ENCODE measurements around the gene RHOU. TPM values are rescaled to one million over a fixed set of nuclear protein-coding genes. Genes with fewer than 3 reads are reported as not detected.
"Not testable (repeated sequence)": the region's sequence is repeated elsewhere in the genome, so short reads cannot be mapped to it uniquely, and the experiment has no call there.

RHOU gene
- total and polyA plus RNA-seq, 2 donors: 8.8 to 23.9 TPM

- Histone ChIP-seq H3K4me3 (ENCODE audit: low read length in 2 of 2) (no peak overlapping the region), H3K36me3 (ENCODE audit: control insufficient read depth in 2 of 2, insufficient read depth in 2 of 2, low read length in 1 of 2) (no peaks in the 10 kb centered on the region), H3K4me1 (ENCODE audit: control insufficient read depth in 2 of 2, insufficient read depth in 2 of 2, low read length in 2 of 2) (peaks cover 0 to 18% of the 10 kb centered on the region in 2 donors), H3K27me3 (ENCODE audit: control insufficient read depth in 2 of 2, insufficient read depth in 1 of 2, low read length in 1 of 2) (no peaks in the 10 kb centered on the region), H3K9me3 (ENCODE audit: control insufficient read depth in 2 of 2, insufficient read depth in 1 of 2, low read length in 1 of 2) (peaks cover 0 to 4% of the 10 kb centered on the region in 2 donors), H3K27ac (ENCODE audit: low read depth in 1 of 2, low read length in 1 of 2) (no peak overlapping the region)
- 82% methylated on average over 4 of the region's 4 CpGs for WGBS
- no peak for DNase-seq (ENCODE audit: low read depth in 6 of 9, low spot score in 9 of 9)
These were observed 37.4 kb downstream of the RHOU start for GRCh38 chr1:228772516-228773212.

GRCh38 chr1:228775946-228776345 is 40.7 kb downstream of the RHOU start:
- not testable (repeated sequence) for H3K4me3 ChIP-seq (ENCODE audit: low read length in 2 of 2); H3K9me3 ChIP-seq (ENCODE audit: control insufficient read depth in 2 of 2, insufficient read depth in 1 of 2, low read length in 1 of 2); H3K27ac ChIP-seq (ENCODE audit: low read depth in 1 of 2, low read length in 1 of 2); DNase-seq (ENCODE audit: low read depth in 6 of 9, low spot score in 9 of 9); H3K27me3 ChIP-seq (ENCODE audit: control insufficient read depth in 2 of 2, insufficient read depth in 1 of 2, low read length in 1 of 2); H3K36me3 ChIP-seq (ENCODE audit: control insufficient read depth in 2 of 2, insufficient read depth in 2 of 2, low read length in 1 of 2)
- 88% methylated on average over 9 of the region's 9 CpGs for WGBS
- H3K4me1 ChIP-seq (ENCODE audit: control insufficient read depth in 2 of 2, insufficient read depth in 2 of 2, low read length in 2 of 2): peaks cover 0 to 15% of the 10 kb centered on the region in 2 donors

- H3K36me3 ChIP-seq (ENCODE audit: control insufficient read depth in 2 of 2, insufficient read depth in 2 of 2, low read length in 1 of 2): no peaks in the 10 kb centered on the region
- peaks cover 0 to 15% of the 10 kb centered on the region in 2 donors for H3K4me1 ChIP-seq (ENCODE audit: control insufficient read depth in 2 of 2, insufficient read depth in 2 of 2, low read length in 2 of 2)
- no peaks in the 10 kb centered on the region for H3K27me3 ChIP-seq (ENCODE audit: control insufficient read depth in 2 of 2, insufficient read depth in 1 of 2, low read length in 1 of 2)
- over 99% methylated on average over 2 of the region's 2 CpGs for WGBS
- no peak overlapping the region for H3K27ac ChIP-seq (ENCODE audit: low read depth in 1 of 2, low read length in 1 of 2)
- H3K9me3 ChIP-seq (ENCODE audit: control insufficient read depth in 2 of 2, insufficient read depth in 1 of 2, low read length in 1 of 2): peaks cover 0 to 4% of the 10 kb centered on the region in 2 donors
- H3K4me3 ChIP-seq (ENCODE audit: low read length in 2 of 2): no peak overlapping the region
- no peak for DNase-seq (ENCODE audit: low read depth in 6 of 9, low spot score in 9 of 9)
These were observed 41.2 kb downstream of the RHOU start for GRCh38 chr1:228776449-228776848.

GRCh38 chr1:228777236-228777635 is 42.0 kb downstream of the RHOU start:
- peaks cover 0 to 15% of the 10 kb centered on the region in 2 donors for H3K4me1 ChIP-seq (ENCODE audit: control insufficient read depth in 2 of 2, insufficient read depth in 2 of 2, low read length in 2 of 2)
- 94% methylated on average over 4 of the region's 4 CpGs for WGBS
- no peaks in the 10 kb centered on the region for H3K27me3 ChIP-seq (ENCODE audit: control insufficient read depth in 2 of 2, insufficient read depth in 1 of 2, low read length in 1 of 2)
- no peaks in the 10 kb centered on the region for H3K36me3 ChIP-seq (ENCODE audit: control insufficient read depth in 2 of 2, insufficient read depth in 2 of 2, low read length in 1 of 2)
- no peak overlapping the region for H3K4me3 ChIP-seq (ENCODE audit: low read length in 2 of 2)
- H3K27ac ChIP-seq (ENCODE audit: low read depth in 1 of 2, low read length in 1 of 2): no peak overlapping the region
- no peak for DNase-seq (ENCODE audit: low read depth in 6 of 9, low spot score in 9 of 9)
- H3K9me3 ChIP-seq (ENCODE audit: control insufficient read depth in 2 of 2, insufficient read depth in 1 of 2, low read length in 1 of 2): peaks cover 0 to 4% of the 10 kb centered on the region in 2 donors

- H3K4me3 ChIP-seq (ENCODE audit: low read length in 2 of 2): no peak overlapping the region
- H3K4me1 ChIP-seq (ENCODE audit: control insufficient read depth in 2 of 2, insufficient read depth in 2 of 2, low read length in 2 of 2): peaks cover 0 to 10% of the 10 kb centered on the region in 2 donors
- WGBS: 96% methylated on average over 1 of the region's 1 CpG
- peaks cover 0 to 4% of the 10 kb centered on the region in 2 donors for H3K9me3 ChIP-seq (ENCODE audit: control insufficient read depth in 2 of 2, insufficient read depth in 1 of 2, low read length in 1 of 2)
- no peak for DNase-seq (ENCODE audit: low read depth in 6 of 9, low spot score in 9 of 9)
- no peaks in the 10 kb centered on the region for H3K27me3 ChIP-seq (ENCODE audit: control insufficient read depth in 2 of 2, insufficient read depth in 1 of 2, low read length in 1 of 2)
- no peaks in the 10 kb centered on the region for H3K36me3 ChIP-seq (ENCODE audit: control insufficient read depth in 2 of 2, insufficient read depth in 2 of 2, low read length in 1 of 2)
- H3K27ac ChIP-seq (ENCODE audit: low read depth in 1 of 2, low read length in 1 of 2): no peak overlapping the region
These were observed 42.7 kb downstream of the RHOU start for GRCh38 chr1:228778026-228778425.

DNA sequence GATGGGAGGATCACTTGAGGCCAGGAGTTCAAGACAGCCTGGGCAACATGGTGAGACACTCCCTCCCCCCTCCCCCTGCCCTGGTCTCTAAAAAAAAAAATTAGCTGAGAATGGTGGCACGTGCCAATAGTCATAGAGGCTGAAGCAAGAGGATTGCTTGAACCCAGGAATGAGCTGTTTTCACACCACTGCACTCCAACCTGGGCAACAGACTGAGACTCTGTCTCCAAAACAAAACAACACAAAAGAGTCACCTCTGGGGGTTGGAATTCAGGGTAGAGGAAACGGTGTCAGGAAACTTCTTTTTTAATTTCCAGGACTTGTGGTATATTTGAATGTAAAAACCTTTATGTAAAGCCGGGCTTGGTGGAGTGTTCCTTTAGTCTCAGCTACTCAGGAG is 43.2 kb downstream of the RHOU start:
- Histone ChIP-seq H3K4me1 (ENCODE audit: control insufficient read depth in 2 of 2, insufficient read depth in 2 of 2, low read length in 2 of 2) (peaks cover 0 to 10% of the 10 kb centered on the region in 2 donors), H3K9me3 (ENCODE audit: control insufficient read depth in 2 of 2, insufficient read depth in 1 of 2, low read length in 1 of 2) (peaks cover 0 to 4% of the 10 kb centered on the region in 2 donors)
- WGBS: 91% methylated on average over 3 of the region's 3 CpGs

DNA sequence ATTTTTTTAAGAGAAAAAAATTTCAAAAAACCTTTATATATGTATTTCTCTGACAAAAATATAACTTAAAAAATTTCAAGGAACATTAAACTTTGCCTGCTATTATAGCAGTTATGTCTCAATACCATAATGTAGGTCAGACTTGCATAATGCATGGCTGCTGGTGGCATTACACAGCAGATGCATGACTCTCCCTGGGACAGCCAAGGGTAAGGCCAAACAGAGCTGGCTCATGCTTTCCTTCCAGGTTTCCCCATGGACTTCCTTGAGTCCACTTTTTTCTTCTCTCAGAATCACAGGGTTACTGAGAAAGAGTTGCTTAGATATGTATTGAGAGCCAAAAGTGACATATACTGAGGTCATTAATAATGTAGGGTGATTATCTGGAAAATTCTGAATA is 43.7 kb downstream of the RHOU start:
- DNase-seq (ENCODE audit: low read depth in 6 of 9, low spot score in 9 of 9): no peak

More for the DNA sequence above, 43.2 kb downstream of the RHOU start:
- H3K27ac ChIP-seq (ENCODE audit: low read depth in 1 of 2, low read length in 1 of 2): no peak overlapping the region
- no peaks in the 10 kb centered on the region for H3K27me3 ChIP-seq (ENCODE audit: control insufficient read depth in 2 of 2, insufficient read depth in 1 of 2, low read length in 1 of 2)
- no peaks in the 10 kb centered on the region for H3K36me3 ChIP-seq (ENCODE audit: control insufficient read depth in 2 of 2, insufficient read depth in 2 of 2, low read length in 1 of 2)
- H3K4me3 ChIP-seq (ENCODE audit: low read length in 2 of 2): no peak overlapping the region
- DNase-seq (ENCODE audit: low read depth in 6 of 9, low spot score in 9 of 9): no peak

DNA sequence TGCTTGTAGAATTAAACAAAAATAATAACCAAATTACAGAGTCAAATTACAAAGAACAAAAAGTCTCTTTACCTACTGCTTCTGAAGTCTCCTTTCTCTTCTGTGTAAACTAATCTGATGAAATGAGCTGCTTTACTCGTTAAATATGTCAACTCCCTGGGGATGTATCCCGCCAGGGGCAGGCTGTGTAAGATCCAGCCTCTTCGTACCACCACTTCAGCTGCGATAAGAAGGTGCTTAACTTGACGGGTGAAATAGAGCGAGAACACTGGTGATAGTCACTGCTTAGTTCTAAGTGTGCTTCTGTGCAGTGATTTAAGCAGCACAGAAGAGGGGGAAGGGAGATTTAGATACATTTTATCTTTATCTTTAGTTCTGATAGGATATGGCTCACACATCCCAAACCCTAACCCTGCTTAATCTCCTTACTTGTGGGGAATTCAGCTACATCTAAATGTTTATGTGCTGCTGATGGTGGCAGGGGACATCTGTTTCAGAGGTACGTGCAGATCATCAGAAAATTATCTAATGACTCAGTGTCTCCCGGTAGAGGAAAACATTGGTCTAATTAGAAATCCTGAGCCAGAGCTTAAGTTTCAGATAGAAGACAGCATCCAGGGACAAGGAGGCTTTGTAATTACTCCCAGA is 46.0 kb downstream of the RHOU start:
- H3K36me3 ChIP-seq (ENCODE audit: control insufficient read depth in 2 of 2, insufficient read depth in 2 of 2, low read length in 1 of 2): no peaks in the 10 kb centered on the region
- H3K27ac ChIP-seq (ENCODE audit: low read depth in 1 of 2, low read length in 1 of 2): no peak overlapping the region
- H3K27me3 ChIP-seq (ENCODE audit: control insufficient read depth in 2 of 2, insufficient read depth in 1 of 2, low read length in 1 of 2): no peaks in the 10 kb centered on the region
- H3K4me3 ChIP-seq (ENCODE audit: low read length in 2 of 2): no peak overlapping the region
- no peak for DNase-seq (ENCODE audit: low read depth in 6 of 9, low spot score in 9 of 9)
- no peaks in the 10 kb centered on the region for H3K9me3 ChIP-seq (ENCODE audit: control insufficient read depth in 2 of 2, insufficient read depth in 1 of 2, low read length in 1 of 2)
- 91% methylated on average over 8 of the region's 8 CpGs for WGBS
- peaks cover 0 to 11% of the 10 kb centered on the region in 2 donors for H3K4me1 ChIP-seq (ENCODE audit: control insufficient read depth in 2 of 2, insufficient read depth in 2 of 2, low read length in 2 of 2)

More for the DNA sequence above, 43.7 kb downstream of the RHOU start:
- H3K27ac ChIP-seq (ENCODE audit: low read depth in 1 of 2, low read length in 1 of 2): no peak overlapping the region
- peaks cover 0 to 10% of the 10 kb centered on the region in 2 donors for H3K4me1 ChIP-seq (ENCODE audit: control insufficient read depth in 2 of 2, insufficient read depth in 2 of 2, low read length in 2 of 2)
- no peak overlapping the region for H3K4me3 ChIP-seq (ENCODE audit: low read length in 2 of 2)
- no peaks in the 10 kb centered on the region for H3K27me3 ChIP-seq (ENCODE audit: control insufficient read depth in 2 of 2, insufficient read depth in 1 of 2, low read length in 1 of 2)
- H3K9me3 ChIP-seq (ENCODE audit: control insufficient read depth in 2 of 2, insufficient read depth in 1 of 2, low read length in 1 of 2): peaks cover 0 to 4% of the 10 kb centered on the region in 2 donors
- H3K36me3 ChIP-seq (ENCODE audit: control insufficient read depth in 2 of 2, insufficient read depth in 2 of 2, low read length in 1 of 2): no peaks in the 10 kb centered on the region

GRCh38 chr1:228781809-228782661 is 46.8 kb downstream of the RHOU start:
- H3K36me3 ChIP-seq (ENCODE audit: control insufficient read depth in 2 of 2, insufficient read depth in 2 of 2, low read length in 1 of 2): no peaks in the 10 kb centered on the region
- no peaks in the 10 kb centered on the region for H3K27me3 ChIP-seq (ENCODE audit: control insufficient read depth in 2 of 2, insufficient read depth in 1 of 2, low read length in 1 of 2)
- 82% methylated on average over 10 of the region's 10 CpGs for WGBS
- no peak overlapping the region for H3K4me3 ChIP-seq (ENCODE audit: low read length in 2 of 2)
- H3K27ac ChIP-seq (ENCODE audit: low read depth in 1 of 2, low read length in 1 of 2): no peak overlapping the region
- H3K4me1 ChIP-seq (ENCODE audit: control insufficient read depth in 2 of 2, insufficient read depth in 2 of 2, low read length in 2 of 2): peaks cover 0 to 8% of the 10 kb centered on the region in 2 donors
- no peaks in the 10 kb centered on the region for H3K9me3 ChIP-seq (ENCODE audit: control insufficient read depth in 2 of 2, insufficient read depth in 1 of 2, low read length in 1 of 2)
- DNase-seq (ENCODE audit: low read depth in 6 of 9, low spot score in 9 of 9): no peak
